ENCODE measurements around the gene H2BK1.

H2BK1 gene

GRCh38 chr7:151175047-151175792, 35.1 kb downstream of the H2BK1 start:
- no peak for DNase-seq

GRCh38 chr7:151174246-151175046, 35.8 kb downstream of the H2BK1 start:
- DNase-seq: no peak

GRCh38 chr7:151173386-151174245, 36.7 kb downstream of the H2BK1 start:
- DNase-seq: no peak

GRCh38 chr7:151172273-151173141, 37.8 kb downstream of the H2BK1 start:
- peak; percentile 24 for DNase-seq

GRCh38 chr7:151168787-151169162, 41.5 kb downstream of the H2BK1 start:
- DNase-seq: no peak

GRCh38 chr7:151168003-151168786, 42.1 kb downstream of the H2BK1 start:
- DNase-seq: peak; percentile 0

DNA sequence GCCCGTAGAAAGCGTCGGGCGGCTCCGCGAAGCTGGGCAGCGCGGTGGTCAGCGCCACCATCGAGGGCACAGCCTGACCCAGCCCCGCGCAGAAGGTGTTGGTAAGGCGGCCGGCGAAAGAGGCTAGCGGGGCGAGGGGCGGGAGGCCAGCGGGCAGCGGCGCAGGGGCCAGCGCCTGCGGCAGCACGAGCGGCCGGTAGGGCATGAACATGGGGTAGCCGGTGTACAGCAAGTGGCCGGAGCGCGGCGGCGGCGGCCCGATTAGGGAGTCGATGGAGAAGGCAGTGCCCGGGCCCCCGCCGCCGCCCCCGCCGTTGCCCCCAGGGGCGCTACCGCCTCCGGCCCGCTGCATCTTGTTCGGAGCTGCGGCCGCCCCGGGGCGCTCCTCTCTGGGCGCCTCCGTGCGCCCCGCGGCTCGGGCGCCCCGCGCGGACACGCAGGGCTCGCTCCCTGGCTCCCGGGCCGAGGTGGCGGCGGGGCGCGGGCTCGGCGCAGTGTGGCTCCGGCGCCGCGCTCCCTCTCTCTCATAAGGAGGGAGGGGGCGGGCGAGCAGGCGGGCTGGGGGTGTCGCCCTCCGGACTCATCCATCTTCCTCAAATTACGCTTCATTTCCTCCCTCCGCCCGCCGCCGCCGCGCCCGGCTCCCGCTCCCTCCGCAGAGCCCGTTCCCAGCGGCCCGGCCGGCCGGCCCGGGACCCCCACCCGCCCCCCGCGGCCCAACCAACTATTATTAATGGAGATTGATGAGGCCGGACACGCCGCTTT, 42.9 kb downstream of the H2BK1 start, which contains the start of gene GBX1:
Gene GBX1, minus strand, starts transcription at position 498 of the 765 bp plus-strand sequence. Its CDS starts 146 bp downstream, at position 352.
- peak; percentile 18 for DNase-seq

GRCh38 chr7:151166629-151167196, 43.6 kb downstream of the H2BK1 start:
- DNase-seq: no peak

DNA sequence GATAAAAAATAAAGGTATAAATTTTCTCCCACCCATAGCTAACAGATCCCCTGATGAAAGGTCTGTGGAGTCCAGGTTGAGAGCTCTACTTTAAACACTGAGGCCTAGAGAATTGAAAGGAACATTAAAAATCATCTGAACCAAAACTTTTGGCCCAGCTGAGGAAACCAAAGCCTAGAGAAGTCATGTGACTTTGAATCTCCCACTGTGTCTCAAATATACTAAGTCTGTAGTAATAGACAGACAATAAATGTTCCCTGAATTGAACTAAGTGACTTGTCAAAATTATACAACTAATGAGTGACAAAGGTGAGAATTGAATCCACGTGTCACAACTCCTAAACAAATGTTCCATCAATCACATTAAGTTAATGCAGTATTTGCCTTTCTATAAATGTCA, 48.5 kb downstream of the H2BK1 start:
- no peak for DNase-seq
